MM.1S (cell line): ENCODE measurements around the gene MAG.

Source experiments
- CTCF ChIP-seq: fragments of 300-600 bp; sonication (generic); IDR thresholded peaks from 2 replicates; pipeline ENCODE4 v1.5.1; 2016; ENCODE audit warnings: antibody characterized with exemption, low read length, mixed read lengths
- EZH2 ChIP-seq: fragments of 300-600 bp; sonication (generic); optimal IDR thresholded peaks from 2 replicates; pipeline ENCODE3; 2017; ENCODE audit warnings: low read depth, mild to moderate bottlenecking, antibody characterized with exemption, low read length, mixed read lengths
- EZH2phosphoT487 ChIP-seq: fragments of 300-600 bp; sonication (generic); IDR thresholded peaks from 2 replicates; pipeline ENCODE4 v1.6.1; 2018; ENCODE audit warnings: antibody characterized with exemption, low read length

GRCh38 chr19:35291916-35292315 is at the start of gene MAG:
- TF ChIP-seq CTCF, result no peak
- no peak for TF ChIP-seq EZH2phosphoT487
- TF ChIP-seq EZH2, result no peak
